ENCODE data around the gene GAK. TPM values are rescaled to one million over a fixed set of nuclear protein-coding genes. Genes with fewer than 3 reads are reported as not detected.

Gene GAK
- total and polyA plus RNA-seq, 2 donors from 2014 or later = 92.0 to 124 TPM

DNA sequence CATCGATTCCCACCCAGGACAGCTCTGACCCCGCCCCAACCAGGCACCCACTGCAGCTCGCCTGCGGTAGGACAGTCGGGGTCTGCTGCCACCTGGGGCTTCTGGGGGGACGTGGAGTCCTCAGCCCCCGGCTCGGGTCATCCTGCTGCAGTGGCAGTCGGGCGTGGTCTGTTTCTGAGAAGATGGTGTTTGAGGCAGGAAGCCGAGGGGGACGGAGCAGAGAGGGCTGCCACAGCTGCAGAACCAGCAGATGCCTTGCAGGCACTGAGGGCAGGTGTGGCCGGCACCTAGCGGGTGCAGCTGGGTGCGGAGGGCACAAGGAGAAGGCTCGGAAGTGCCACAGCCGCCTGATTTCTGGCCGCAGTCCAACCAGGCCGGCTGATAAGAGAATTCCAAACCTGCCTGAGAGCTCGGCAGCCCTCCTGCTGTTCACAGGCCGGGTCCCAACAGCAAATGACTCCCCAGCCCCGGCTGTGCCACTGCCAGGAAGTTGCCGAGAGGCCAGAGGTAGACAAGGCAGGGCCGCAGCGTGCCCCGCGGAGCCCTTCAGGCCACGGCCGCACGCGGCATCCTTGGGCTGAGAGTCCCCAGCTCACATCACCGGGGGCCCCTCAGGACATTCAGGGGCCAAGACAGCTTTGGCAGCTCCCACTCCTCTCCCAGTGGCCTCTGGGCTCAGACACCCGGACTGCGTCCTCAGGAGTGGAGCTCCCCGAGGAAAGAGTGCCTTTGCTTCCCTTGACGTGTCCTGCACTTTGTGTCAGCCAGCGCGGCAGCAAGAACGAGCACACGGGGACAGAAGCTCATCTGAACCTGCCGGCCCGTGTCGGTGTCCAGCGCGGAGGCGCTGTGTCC lies 96.7 kb downstream of the GAK start:
- FAIRE-seq (no peak), DNase-seq (peak in 1 of 5 donors; percentile 69)
- intact Hi-C loops (cut with DNase I) = no loop called here
- TF ChIP-seq, protein P1, sequence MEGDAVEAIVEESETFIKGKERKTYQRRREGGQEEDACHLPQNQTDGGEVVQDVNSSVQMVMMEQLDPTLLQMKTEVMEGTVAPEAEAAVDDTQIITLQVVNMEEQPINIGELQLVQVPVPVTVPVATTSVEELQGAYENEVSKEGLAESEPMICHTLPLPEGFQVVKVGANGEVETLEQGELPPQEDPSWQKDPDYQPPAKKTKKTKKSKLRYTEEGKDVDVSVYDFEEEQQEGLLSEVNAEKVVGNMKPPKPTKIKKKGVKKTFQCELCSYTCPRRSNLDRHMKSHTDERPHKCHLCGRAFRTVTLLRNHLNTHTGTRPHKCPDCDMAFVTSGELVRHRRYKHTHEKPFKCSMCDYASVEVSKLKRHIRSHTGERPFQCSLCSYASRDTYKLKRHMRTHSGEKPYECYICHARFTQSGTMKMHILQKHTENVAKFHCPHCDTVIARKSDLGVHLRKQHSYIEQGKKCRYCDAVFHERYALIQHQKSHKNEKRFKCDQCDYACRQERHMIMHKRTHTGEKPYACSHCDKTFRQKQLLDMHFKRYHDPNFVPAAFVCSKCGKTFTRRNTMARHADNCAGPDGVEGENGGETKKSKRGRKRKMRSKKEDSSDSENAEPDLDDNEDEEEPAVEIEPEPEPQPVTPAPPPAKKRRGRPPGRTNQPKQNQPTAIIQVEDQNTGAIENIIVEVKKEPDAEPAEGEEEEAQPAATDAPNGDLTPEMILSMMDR (IDR thresholded peaks at IDR 0.05; ENCODE audit: borderline replicate concordance, extremely low read depth, insufficient read depth) = no peak
- H3K27me3 ChIP-seq (ENCODE audit: control insufficient read depth, insufficient read depth, low read length) = no peaks in the 10 kb centered on the region
- no peak overlapping the region for H3K4me3 ChIP-seq (ENCODE audit: low read length in 3 of 3)
- H3K36me3 ChIP-seq (ENCODE audit: control insufficient read depth in 2 of 3, insufficient read depth in 3 of 3, low read length in 3 of 3) = no peaks in the 10 kb centered on the region
- no peak overlapping the region for H3K9ac ChIP-seq (ENCODE audit: low read length in 3 of 3)
- H3K9me3 ChIP-seq (ENCODE audit: control insufficient read depth in 2 of 3, insufficient read depth in 1 of 3, low read length in 3 of 3) = peaks cover 0 to 16% (median 3%) of the 10 kb centered on the region in 3 donors
- H3K4me1 ChIP-seq (ENCODE audit: control insufficient read depth in 2 of 3, insufficient read depth in 2 of 3, low read depth in 1 of 3, low read length in 3 of 3) = no peaks in the 10 kb centered on the region
- H3K27ac ChIP-seq (ENCODE audit: low read depth in 2 of 2, low read length in 2 of 2) = no peak overlapping the region

DNA sequence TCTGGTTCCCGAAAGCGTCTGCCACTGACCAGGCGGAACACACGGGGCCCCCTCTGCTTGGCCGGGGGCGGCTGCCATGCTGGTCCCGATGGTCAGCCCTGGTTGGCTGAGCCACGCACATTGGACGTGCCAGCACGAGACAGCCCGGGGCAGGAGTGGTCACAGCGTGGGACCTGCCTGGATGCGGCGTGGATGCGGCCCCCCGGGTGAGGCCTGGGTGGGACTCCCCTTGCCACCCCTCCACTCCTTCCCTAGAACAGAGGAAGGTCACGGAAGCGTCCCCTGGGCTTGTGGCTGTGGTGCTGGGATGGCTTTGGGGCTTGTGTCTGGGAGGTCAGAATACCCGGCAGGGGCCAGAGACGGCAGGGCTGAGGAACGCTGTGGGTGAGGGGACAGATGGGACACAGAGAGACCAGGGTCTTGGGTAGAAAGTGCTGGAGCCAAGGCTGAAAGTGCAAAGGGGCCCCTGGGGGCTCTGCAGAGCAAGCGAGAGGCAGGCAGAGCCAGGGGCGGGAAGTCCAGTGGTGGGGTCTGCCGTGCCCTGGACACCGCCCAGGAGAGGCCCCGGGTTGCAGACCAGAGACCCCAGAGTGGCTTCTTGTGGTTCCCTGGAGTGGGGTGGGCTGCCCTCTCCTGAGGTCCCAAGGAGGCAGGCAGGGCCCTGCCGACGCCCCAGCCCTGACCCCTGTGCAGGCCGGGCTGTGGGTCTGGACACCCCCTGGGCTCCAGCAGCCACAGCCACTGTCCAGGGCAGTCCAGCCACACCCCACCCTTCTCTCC lies 97.6 kb downstream of the GAK start:
- Histone ChIP-seq H3K27ac (ENCODE audit: low read depth in 2 of 2, low read length in 2 of 2) (no peak overlapping the region), H3K36me3 (ENCODE audit: control insufficient read depth in 2 of 3, insufficient read depth in 3 of 3, low read length in 3 of 3) (no peaks in the 10 kb centered on the region), H3K4me3 (ENCODE audit: low read length in 3 of 3) (no peak overlapping the region), H3K9me3 (ENCODE audit: control insufficient read depth in 2 of 3, insufficient read depth in 1 of 3, low read length in 3 of 3) (peaks cover 0 to 16% (median 3%) of the 10 kb centered on the region in 3 donors), H3K4me1 (ENCODE audit: control insufficient read depth in 2 of 3, insufficient read depth in 2 of 3, low read depth in 1 of 3, low read length in 3 of 3) (no peaks in the 10 kb centered on the region), H3K27me3 (ENCODE audit: control insufficient read depth, insufficient read depth, low read length) (no peaks in the 10 kb centered on the region), H3K9ac (ENCODE audit: low read length in 3 of 3) (no peak overlapping the region)
- TF ChIP-seq, protein P1 (IDR thresholded peaks at IDR 0.05; ENCODE audit: borderline replicate concordance, extremely low read depth, insufficient read depth) = no peak
- intact Hi-C loops (cut with DNase I) = no loop called here
- FAIRE-seq = no peak
- peak in 1 of 5 donors; percentile 73 for DNase-seq

DNA sequence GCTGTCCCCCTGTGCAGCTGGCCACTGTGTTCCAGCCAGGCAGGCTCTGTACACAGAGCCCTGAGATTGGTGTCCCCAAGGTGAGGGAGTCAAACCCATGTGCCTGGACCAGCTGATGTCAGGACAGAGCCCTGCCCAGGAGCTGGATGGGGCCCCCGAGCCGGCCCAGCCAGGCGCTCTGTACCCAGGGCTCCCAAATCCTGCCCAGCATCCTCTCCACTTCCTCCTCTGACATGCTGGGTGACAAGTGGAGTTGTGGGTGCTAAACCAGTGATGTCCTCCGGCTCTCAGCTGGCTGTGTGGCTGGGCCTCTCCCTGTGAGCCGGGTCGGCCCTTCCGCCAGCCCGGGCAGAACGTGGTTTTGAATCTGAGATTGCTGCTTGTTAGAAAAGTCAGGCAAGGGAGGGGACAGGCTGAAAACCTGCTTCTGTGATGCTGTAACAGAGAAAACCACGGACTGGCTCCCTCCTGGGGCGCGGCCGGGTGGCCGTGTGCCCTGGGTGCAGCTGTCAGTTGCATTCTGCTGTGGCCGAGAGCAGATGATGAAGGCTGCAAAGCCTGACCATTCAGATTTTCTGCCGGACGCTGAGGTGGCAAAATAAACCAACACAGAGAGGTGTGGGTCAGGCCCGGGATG lies 98.3 kb downstream of the GAK start:
- H3K4me3 ChIP-seq (ENCODE audit: low read length in 3 of 3) = no peak overlapping the region
- intact Hi-C loops (cut with DNase I) = no loop called here
- TF ChIP-seq, protein P1 (IDR thresholded peaks at IDR 0.05; ENCODE audit: borderline replicate concordance, extremely low read depth, insufficient read depth) = no peak
- H3K9ac ChIP-seq (ENCODE audit: low read length in 3 of 3) = no peak overlapping the region
- peaks cover 0 to 16% (median 3%) of the 10 kb centered on the region in 3 donors for H3K9me3 ChIP-seq (ENCODE audit: control insufficient read depth in 2 of 3, insufficient read depth in 1 of 3, low read length in 3 of 3)
- no peak overlapping the region for H3K27ac ChIP-seq (ENCODE audit: low read depth in 2 of 2, low read length in 2 of 2)
- no peaks in the 10 kb centered on the region for H3K27me3 ChIP-seq (ENCODE audit: control insufficient read depth, insufficient read depth, low read length)
- no peak for FAIRE-seq
- no peaks in the 10 kb centered on the region for H3K36me3 ChIP-seq (ENCODE audit: control insufficient read depth in 2 of 3, insufficient read depth in 3 of 3, low read length in 3 of 3)
- DNase-seq = peak in 1 of 5 donors; percentile 38
- no peaks in the 10 kb centered on the region for H3K4me1 ChIP-seq (ENCODE audit: control insufficient read depth in 2 of 3, insufficient read depth in 2 of 3, low read depth in 1 of 3, low read length in 3 of 3)
